K562 (cell line): Measurements from ENCODE around the gene HSF2BP. TPM values are rescaled to one million over a fixed set of nuclear protein-coding genes. Genes with fewer than 3 reads are reported as not detected.
A peak's percentile ranks its signal among the peaks of the same experiment; 100 is the strongest.

Source experiments
- ATAC-seq: fragments of 200-7000 bp; cut with Tn5 transposase; 3 replicates; pipeline ENCODE4 v1.9.1; 2020; ENCODE audit warnings: moderate library complexity
- BruUV-seq: library from RNA; stranded (reverse); fragments of 400-500 nt; replicated peaks from 2 replicates; lab custom pipeline; 2021; lab: Mats Ljungman, UMichigan
- CTCF ChIA-PET: fragments of 300-600 bp; formaldehyde crosslinking; extraction: SDS; loops from one replicate; lab custom pipeline; 2021; ENCODE audit warnings: low intra/inter-chr PET ratio; lab: Yijun Ruan, JAX
- POLR2A ChIA-PET: fragments of 300-600, 350-650 bp; sonication (Branson Sonifier 250); formaldehyde crosslinking; extraction: SDS; loops from one replicate; lab custom pipeline; 2021; ENCODE audit warnings: antibody characterized with exemption, inconsistent platforms; lab: Yijun Ruan, JAX
- DNase-seq, 4 experiments: peaks; one replicate each; pipeline versions ENCODE4 v3.0.0 to v3.0.0-alpha.2; 2011 to 2018; ENCODE audit warnings: low spot score in 3 of 4, mixed read lengths in 3 of 4; ENCODE audit errors: extremely low read depth in 1 of 4
- FAIRE-seq: peaks from 2 replicates; lab custom pipeline; 2011; peaks lifted over from hg19 to GRCh38; lab: Jason Lieb, UNC
- H2AFZ ChIP-seq: 2 replicates; pipeline ENCODE4 v1.6.0; 2011; ENCODE audit warnings: low read depth, low read length, control low read depth, inconsistent platforms
- H3K27ac ChIP-seq: fragments of 200-600 bp; 3 replicates; pipeline ENCODE4 v1.8.0; 2011; ENCODE audit warnings: low read depth, mild to moderate bottlenecking, control low read depth, inconsistent platforms, low read length, moderate library complexity, mixed read lengths; ENCODE audit errors: extremely low read depth
- H3K27me3 ChIP-seq, 2 experiments: fragments of 300-600 bp in 1 of 2; 2 replicates in 1 of 2; 3 replicates in 1 of 2; pipeline versions ENCODE4 v1.6.0 to v1.8.0; 2011; ENCODE audit warnings: inconsistent platforms in 2 of 2, low read length in 2 of 2, mild to moderate bottlenecking in 1 of 2, mixed read lengths in 1 of 2, moderate library complexity in 1 of 2; ENCODE audit not compliant: control insufficient read depth in 2 of 2, insufficient read depth in 2 of 2
- H3K36me3 ChIP-seq: fragments of 300-600 bp; 3 replicates; pipeline ENCODE4 v1.8.0; 2011; ENCODE audit warnings: mild to moderate bottlenecking, low read length, inconsistent platforms; ENCODE audit not compliant: control insufficient read depth, insufficient read depth
- H3K4me1 ChIP-seq, 2 experiments: fragments of 200-600 bp in 1 of 2; replicated peaks in 1 of 2; 2 replicates in 1 of 2; 3 replicates in 1 of 2; pipeline versions ENCODE4 v1.5.1 to v1.8.0; 2011; ENCODE audit warnings: inconsistent platforms in 2 of 2, low read length in 2 of 2, mild to moderate bottlenecking in 1 of 2, mixed read lengths in 1 of 2, moderate library complexity in 1 of 2; ENCODE audit not compliant: control insufficient read depth in 2 of 2, insufficient read depth in 2 of 2
- H3K4me2 ChIP-seq: 2 replicates; pipeline ENCODE4 v1.6.1; 2011; ENCODE audit warnings: low read length, control low read depth, inconsistent platforms, mixed read lengths; ENCODE audit not compliant: insufficient read depth
- H3K4me3 ChIP-seq: fragments of 200-600 bp; sonication (generic), shearing (Covaris generic); 2 replicates; pipeline ENCODE4 v1.5.1; 2016; ENCODE audit warnings: control low read depth, inconsistent platforms
- H3K79me2 ChIP-seq: fragments of 200-600 bp; 3 replicates; pipeline ENCODE4 v1.8.0; 2011; ENCODE audit warnings: low read length, inconsistent platforms; ENCODE audit not compliant: control insufficient read depth, insufficient read depth
- H3K9ac ChIP-seq, 2 experiments: 2 replicates each; pipeline versions ENCODE4 v1.6.0 to v1.6.1; 2011; ENCODE audit warnings: low read depth in 2 of 2, low read length in 2 of 2, control low read depth in 1 of 2, inconsistent platforms in 1 of 2, mild to moderate bottlenecking in 1 of 2, mixed read lengths in 1 of 2; ENCODE audit not compliant: insufficient read depth in 1 of 2
- H3K9me1 ChIP-seq: one replicate; pipeline ENCODE4 v1.6.0; 2011; ENCODE audit warnings: inconsistent platforms, mild to moderate bottlenecking, low read length, moderate library complexity; ENCODE audit not compliant: control insufficient read depth, insufficient read depth
- H3K9me3 ChIP-seq: replicated peaks from 2 replicates; pipeline ENCODE4 v1.5.1; 2011; ENCODE audit warnings: low read depth, low read length, inconsistent platforms; ENCODE audit not compliant: control insufficient read depth, insufficient read depth
- H4K20me1 ChIP-seq: replicated peaks from 2 replicates; pipeline ENCODE4 v1.6.1; 2011; ENCODE audit warnings: low read length, inconsistent platforms, mixed read lengths; ENCODE audit not compliant: control insufficient read depth, insufficient read depth
- BCL6 ChIP-seq: fragments of 250-450 bp; sonication (Bioruptor Pico); IDR thresholded peaks from 2 replicates; pipeline ENCODE4 v1.4.0; 2020
- CAMTA2 ChIP-seq: fragments of 250-450 bp; sonication (Bioruptor Pico); conservative IDR thresholded peaks from 2 replicates; pipeline ENCODE4 v1.5.1; 2022
- EWSR1 ChIP-seq: fragments of 450-650 bp; IDR thresholded peaks from 2 replicates; pipeline ENCODE4 v1.6.1; 2018; ENCODE audit warnings: borderline replicate concordance, mild to moderate bottlenecking, low read depth, moderate library complexity; ENCODE audit not compliant: partially characterized antibody
- FOS ChIP-seq: IDR thresholded peaks from 3 replicates; pipeline ENCODE4 v1.6.1; 2011; ENCODE audit not compliant: insufficient read length; ENCODE audit errors: extremely low read depth
- FOXA3 ChIP-seq, 2 experiments: fragments of 450-650 bp in 1 of 2; sonication (generic) in 1 of 2; formaldehyde crosslinking; IDR thresholded peaks in 1 of 2; conservative IDR thresholded peaks in 1 of 2; 2 replicates each; pipeline versions ENCODE4 v1.4.0 to v1.8.0; 2020 to 2022; ENCODE audit warnings: mild to moderate bottlenecking in 2 of 2, missing genetic modification reagents in 1 of 2
- FOXK2 ChIP-seq, 2 experiments: fragments of 450-650 bp; IDR thresholded peaks in 1 of 2; conservative IDR thresholded peaks in 1 of 2; 2 replicates each; pipeline ENCODE4 v1.6.1; 2016; ENCODE audit warnings: low read depth in 2 of 2, mild to moderate bottlenecking in 1 of 2
- PHF20 ChIP-seq: fragments of 450-650 bp; IDR thresholded peaks from 2 replicates; pipeline ENCODE4 v1.6.1; 2018; ENCODE audit not compliant: partially characterized antibody
- PHTF2 ChIP-seq: fragments of 250-450 bp; sonication (Bioruptor Pico); IDR thresholded peaks from 2 replicates; pipeline ENCODE4 v1.5.0; 2021; ENCODE audit warnings: mild to moderate bottlenecking
- RBFOX2 ChIP-seq: fragments of 200-400 bp; formaldehyde crosslinking; IDR thresholded peaks from 2 replicates; pipeline ENCODE4 v1.6.1; 2017; ENCODE audit warnings: low read depth, mild to moderate bottlenecking, low read length, moderate library complexity
- ZFPM2 ChIP-seq: fragments of 250-450 bp; sonication (Bioruptor Pico); IDR thresholded peaks from 2 replicates; pipeline ENCODE4 v1.5.1; 2022; ENCODE audit warnings: mild to moderate bottlenecking
- WGBS: fragments of 100-300 bp; shearing (Covaris generic); methylation state at CpG from one replicate; pipeline ENCODE4 v1.1.6; 2016; ENCODE audit warnings: low coverage, mixed read lengths; ENCODE audit not compliant: insufficient coverage; ENCODE audit errors: missing lambda C conversion rate; 5-methylcytosine and 5-hydroxymethylcytosine counted together
- in situ Hi-C: fragments of 300-500 bp; cut with MboI; formaldehyde crosslinking; loops from 4 replicates; pipeline ENCODE4 v1.15.0; 2018; ENCODE audit warnings: inconsistent platforms, mixed read lengths
- intact Hi-C: fragments of 100-400 bp; cut with micrococcal nuclease; formaldehyde crosslinking; loops from 2 replicates; pipeline ENCODE4 v1.14.2; 2022
- polyA plus RNA-seq, 8 experiments: library from polyadenylated mRNA; depleted of rRNA in 4 of 8; stranded (reverse) in 5 of 8; unstranded in 3 of 8; fragments of >200 nt; fragmentation: Nextera tagmentation in 2 of 8; fragmentation: Illumina TruSeq in 1 of 8; extraction: Ambion mirVana in 2 of 8; extraction: Trizol in 1 of 8; gene quantifications; 2 replicates each; pipeline versions ENCODE4 v1.2.1 to v1.2.3, GENCODE V29; 2011 to 2014; ENCODE audit warnings: inconsistent platforms in 1 of 8, missing spikeins in 1 of 8
- total RNA-seq, 7 experiments: library from RNA; depleted of rRNA in 6 of 7; stranded (reverse); fragments of >200 nt in 6 of 7; fragmentation: Illumina TruSeq in 2 of 7; extraction: Trizol in 2 of 7; gene quantifications; 2 replicates each; pipeline versions ENCODE4 v1.2.1 to v1.2.3, GENCODE V29; 2011 to 2021; ENCODE audit warnings: low replicate concordance in 1 of 7
- TF ChIP-seq, protein P1 (sequence below): sonication (generic); formaldehyde crosslinking; IDR thresholded peaks from 2 replicates; pipeline ENCODE4 v1.8.1; 2023; ENCODE audit warnings: mild to moderate bottlenecking, missing genetic modification reagents
- TF ChIP-seq, protein P2 (sequence below): fragments of 450-650 bp; IDR thresholded peaks from 2 replicates; pipeline ENCODE4 v1.6.1; 2018; ENCODE audit not compliant: partially characterized antibody
- TF ChIP-seq, protein P3 (sequence below): fragments of 250-450 bp; sonication (Bioruptor Pico); IDR thresholded peaks from 2 replicates; pipeline ENCODE4 v1.5.1; 2021; ENCODE audit warnings: mild to moderate bottlenecking

HSF2BP gene
- total and polyA plus RNA-seq, 9 of the 15 experiments (the other 6 are each of a cell fraction or from before 2014, with no cell fraction given) = 0.04 to 0.57 (median 0.20) TPM; not detected in 2

DNA sequence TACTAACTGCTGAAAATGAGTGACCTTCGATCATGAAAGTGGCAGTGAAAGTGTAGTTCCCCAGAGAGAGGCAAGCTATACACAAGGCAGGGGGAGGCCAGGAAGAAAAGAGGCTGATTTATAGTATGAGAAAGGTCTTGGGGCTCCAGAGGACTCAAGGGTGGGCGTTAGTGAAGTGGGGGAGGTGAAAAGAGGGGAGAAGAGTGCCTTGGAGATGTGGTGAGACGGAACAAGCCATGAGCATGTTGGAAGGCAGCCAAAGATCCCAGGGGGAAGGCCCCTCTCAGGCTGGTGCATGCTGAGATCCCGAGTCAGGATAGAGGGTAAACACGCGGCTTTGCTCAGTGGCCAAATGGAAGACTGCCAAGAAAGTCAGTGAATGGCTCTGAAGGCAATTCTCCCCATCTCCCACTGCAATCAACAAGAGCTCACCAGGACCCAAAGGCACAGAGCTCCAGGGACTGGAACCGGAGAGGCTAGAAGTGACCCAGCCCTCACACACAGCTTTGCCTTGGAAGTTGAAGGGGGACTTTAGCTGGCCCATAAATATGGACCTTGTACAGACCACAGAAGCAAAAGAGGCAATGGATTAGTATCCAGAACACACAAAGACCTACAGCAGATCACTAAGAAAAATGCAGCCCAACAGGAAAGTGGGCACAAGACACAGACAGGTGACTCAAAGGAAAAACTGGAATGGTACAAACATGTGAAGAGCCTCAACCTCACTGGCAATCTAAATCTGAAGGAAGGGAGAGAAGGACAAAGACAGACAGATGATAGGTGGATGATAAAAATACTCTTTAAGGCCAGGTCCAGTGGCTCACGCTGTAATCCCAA is 49.6 kb downstream of the HSF2BP start:
- intact Hi-C loops = no loop called here
- no peaks in the 10 kb centered on the region for H3K9me1 ChIP-seq
- no peak; the same call in 2 of the 3 replicates for ATAC-seq
- no peaks in the 10 kb centered on the region for H3K79me2 ChIP-seq
- H3K9me3 ChIP-seq = no peaks in the 10 kb centered on the region
- H3K27ac ChIP-seq = no peak overlapping the region
- H2AFZ ChIP-seq = no peak overlapping the region
- POLR2A ChIA-PET = interaction anchor here (1.0 kb wide), 1 partner anchor 12 kb away, joined by 4 read pairs; no protein-coding TSS in a partner anchor
- H4K20me1 ChIP-seq = no peaks in the 10 kb centered on the region
- 2% methylated on average over 8 of the region's 8 CpGs for WGBS
- FAIRE-seq = no peak
- no peak overlapping the region for H3K4me3 ChIP-seq
- H3K4me2 ChIP-seq = no peak overlapping the region
- H3K27me3 ChIP-seq = peaks cover 11 to 23% of the 10 kb centered on the region in 2 experiments
- in situ Hi-C loops = loop anchor here (25.0 kb wide), 1 partner anchor 97 kb away; no protein-coding TSS in a partner anchor
- H3K4me1 ChIP-seq = peaks cover 4 to 5% of the 10 kb centered on the region in 2 experiments; a peak in 4 of 5 replicates
- H3K36me3 ChIP-seq = no peaks in the 10 kb centered on the region
- CTCF ChIA-PET = no interaction called here
- peak in 1 of 4 experiments; percentile 35 for DNase-seq
- peak overlapping the region in 1 of 2 experiments; percentile 35; a peak in 1 of 4 replicates for H3K9ac ChIP-seq
- no TSS peak for BruUV-seq
- no peak for TF ChIP-seq BCL6
- no peak for TF ChIP-seq EWSR1
- no peak for TF ChIP-seq CAMTA2 (CRISPR knock-in tag)
- TF ChIP-seq RBFOX2 = no peak
- peak in 1 of 2 experiments; percentile 66; a peak in 2 of 4 replicates for TF ChIP-seq FOXK2 (conservative IDR thresholded peaks at IDR 0.05 in 1 of 2, IDR thresholded peaks at IDR 0.05 in 1 of 2; ENCODE audit: low read depth in 2 of 2)
- TF ChIP-seq FOS = no peak
- TF ChIP-seq, protein P1, sequence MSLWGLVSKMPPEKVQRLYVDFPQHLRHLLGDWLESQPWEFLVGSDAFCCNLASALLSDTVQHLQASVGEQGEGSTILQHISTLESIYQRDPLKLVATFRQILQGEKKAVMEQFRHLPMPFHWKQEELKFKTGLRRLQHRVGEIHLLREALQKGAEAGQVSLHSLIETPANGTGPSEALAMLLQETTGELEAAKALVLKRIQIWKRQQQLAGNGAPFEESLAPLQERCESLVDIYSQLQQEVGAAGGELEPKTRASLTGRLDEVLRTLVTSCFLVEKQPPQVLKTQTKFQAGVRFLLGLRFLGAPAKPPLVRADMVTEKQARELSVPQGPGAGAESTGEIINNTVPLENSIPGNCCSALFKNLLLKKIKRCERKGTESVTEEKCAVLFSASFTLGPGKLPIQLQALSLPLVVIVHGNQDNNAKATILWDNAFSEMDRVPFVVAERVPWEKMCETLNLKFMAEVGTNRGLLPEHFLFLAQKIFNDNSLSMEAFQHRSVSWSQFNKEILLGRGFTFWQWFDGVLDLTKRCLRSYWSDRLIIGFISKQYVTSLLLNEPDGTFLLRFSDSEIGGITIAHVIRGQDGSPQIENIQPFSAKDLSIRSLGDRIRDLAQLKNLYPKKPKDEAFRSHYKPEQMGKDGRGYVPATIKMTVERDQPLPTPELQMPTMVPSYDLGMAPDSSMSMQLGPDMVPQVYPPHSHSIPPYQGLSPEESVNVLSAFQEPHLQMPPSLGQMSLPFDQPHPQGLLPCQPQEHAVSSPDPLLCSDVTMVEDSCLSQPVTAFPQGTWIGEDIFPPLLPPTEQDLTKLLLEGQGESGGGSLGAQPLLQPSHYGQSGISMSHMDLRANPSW (CRISPR knock-in tag) = no peak
- TF ChIP-seq, protein P2, sequence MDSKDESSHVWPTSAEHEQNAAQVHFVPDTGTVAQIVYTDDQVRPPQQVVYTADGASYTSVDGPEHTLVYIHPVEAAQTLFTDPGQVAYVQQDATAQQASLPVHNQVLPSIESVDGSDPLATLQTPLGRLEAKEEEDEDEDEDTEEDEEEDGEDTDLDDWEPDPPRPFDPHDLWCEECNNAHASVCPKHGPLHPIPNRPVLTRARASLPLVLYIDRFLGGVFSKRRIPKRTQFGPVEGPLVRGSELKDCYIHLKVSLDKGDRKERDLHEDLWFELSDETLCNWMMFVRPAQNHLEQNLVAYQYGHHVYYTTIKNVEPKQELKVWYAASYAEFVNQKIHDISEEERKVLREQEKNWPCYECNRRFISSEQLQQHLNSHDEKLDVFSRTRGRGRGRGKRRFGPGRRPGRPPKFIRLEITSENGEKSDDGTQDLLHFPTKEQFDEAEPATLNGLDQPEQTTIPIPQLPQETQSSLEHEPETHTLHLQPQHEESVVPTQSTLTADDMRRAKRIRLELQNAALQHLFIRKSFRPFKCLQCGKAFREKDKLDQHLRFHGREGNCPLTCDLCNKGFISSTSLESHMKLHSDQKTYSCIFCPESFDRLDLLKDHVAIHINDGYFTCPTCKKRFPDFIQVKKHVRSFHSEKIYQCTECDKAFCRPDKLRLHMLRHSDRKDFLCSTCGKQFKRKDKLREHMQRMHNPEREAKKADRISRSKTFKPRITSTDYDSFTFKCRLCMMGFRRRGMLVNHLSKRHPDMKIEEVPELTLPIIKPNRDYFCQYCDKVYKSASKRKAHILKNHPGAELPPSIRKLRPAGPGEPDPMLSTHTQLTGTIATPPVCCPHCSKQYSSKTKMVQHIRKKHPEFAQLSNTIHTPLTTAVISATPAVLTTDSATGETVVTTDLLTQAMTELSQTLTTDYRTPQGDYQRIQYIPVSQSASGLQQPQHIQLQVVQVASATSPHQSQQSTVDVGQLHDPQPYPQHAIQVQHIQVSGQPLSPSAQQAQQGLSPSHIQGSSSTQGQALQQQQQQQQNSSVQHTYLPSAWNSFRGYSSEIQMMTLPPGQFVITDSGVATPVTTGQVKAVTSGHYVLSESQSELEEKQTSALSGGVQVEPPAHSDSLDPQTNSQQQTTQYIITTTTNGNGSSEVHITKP = peak; percentile 51
- TF ChIP-seq PHF20 = no peak
- TF ChIP-seq ZFPM2 (CRISPR knock-in tag) = no peak
- TF ChIP-seq, protein P3, sequence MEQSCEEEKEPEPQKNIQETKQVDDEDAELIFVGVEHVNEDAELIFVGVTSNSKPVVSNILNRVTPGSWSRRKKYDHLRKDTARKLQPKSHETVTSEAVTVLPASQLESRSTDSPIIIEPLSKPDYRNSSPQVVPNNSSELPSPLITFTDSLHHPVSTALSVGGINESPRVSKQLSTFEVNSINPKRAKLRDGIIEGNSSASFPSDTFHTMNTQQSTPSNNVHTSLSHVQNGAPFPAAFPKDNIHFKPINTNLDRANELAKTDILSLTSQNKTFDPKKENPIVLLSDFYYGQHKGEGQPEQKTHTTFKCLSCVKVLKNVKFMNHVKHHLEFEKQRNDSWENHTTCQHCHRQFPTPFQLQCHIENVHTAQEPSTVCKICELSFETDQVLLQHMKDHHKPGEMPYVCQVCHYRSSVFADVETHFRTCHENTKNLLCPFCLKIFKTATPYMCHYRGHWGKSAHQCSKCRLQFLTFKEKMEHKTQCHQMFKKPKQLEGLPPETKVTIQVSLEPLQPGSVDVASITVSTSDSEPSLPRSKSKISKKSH (CRISPR knock-in tag) = no peak
- no peak for TF ChIP-seq PHTF2
- no peak for TF ChIP-seq FOXA3 (CRISPR knock-in tag; conservative IDR thresholded peaks at IDR 0.05 in 1 of 2, IDR thresholded peaks at IDR 0.05 in 1 of 2)
